Hippocampal formation (tissue), 2 donors: Measurements from ENCODE around the gene LPCAT1.
"Not testable (repeated sequence)": the region's sequence is repeated elsewhere in the genome, so short reads cannot be mapped to it uniquely, and the experiment has no call there.

ENCODE experiments used
- DNase-seq, 2 donors: peaks; one replicate each; lab custom pipeline; 2025; lab: John Stamatoyannopoulos, UW

The LPCAT1 gene

GRCh38 chr5:1466631-1467265 lies 57.0 kb downstream of the LPCAT1 start:
- DNase-seq, result no peak

GRCh38 chr5:1465966-1466471 lies 57.7 kb downstream of the LPCAT1 start:
- DNase-seq, result no peak

DNA sequence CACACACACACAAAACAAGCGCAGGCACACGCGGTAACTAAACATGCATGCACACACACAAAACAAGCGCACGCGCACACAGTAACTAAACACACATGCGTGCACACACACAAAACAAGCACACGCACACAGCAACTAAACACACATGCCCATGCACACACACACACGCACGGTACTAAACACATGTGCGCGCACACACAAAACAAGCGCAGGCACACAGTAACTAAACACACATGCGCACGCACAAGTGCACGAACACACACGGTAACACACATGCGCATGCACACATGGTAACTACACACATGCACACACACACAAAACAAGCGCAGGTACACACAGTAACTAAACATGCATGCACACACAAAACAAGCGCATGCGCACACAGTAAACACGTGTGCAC lies 58.6 kb downstream of the LPCAT1 start:
- DNase-seq, result no peak

GRCh38 chr5:1464511-1464910 lies 59.2 kb downstream of the LPCAT1 start:
- no peak for DNase-seq

GRCh38 chr5:1464096-1464446 lies 59.7 kb downstream of the LPCAT1 start:
- no peak for DNase-seq

DNA sequence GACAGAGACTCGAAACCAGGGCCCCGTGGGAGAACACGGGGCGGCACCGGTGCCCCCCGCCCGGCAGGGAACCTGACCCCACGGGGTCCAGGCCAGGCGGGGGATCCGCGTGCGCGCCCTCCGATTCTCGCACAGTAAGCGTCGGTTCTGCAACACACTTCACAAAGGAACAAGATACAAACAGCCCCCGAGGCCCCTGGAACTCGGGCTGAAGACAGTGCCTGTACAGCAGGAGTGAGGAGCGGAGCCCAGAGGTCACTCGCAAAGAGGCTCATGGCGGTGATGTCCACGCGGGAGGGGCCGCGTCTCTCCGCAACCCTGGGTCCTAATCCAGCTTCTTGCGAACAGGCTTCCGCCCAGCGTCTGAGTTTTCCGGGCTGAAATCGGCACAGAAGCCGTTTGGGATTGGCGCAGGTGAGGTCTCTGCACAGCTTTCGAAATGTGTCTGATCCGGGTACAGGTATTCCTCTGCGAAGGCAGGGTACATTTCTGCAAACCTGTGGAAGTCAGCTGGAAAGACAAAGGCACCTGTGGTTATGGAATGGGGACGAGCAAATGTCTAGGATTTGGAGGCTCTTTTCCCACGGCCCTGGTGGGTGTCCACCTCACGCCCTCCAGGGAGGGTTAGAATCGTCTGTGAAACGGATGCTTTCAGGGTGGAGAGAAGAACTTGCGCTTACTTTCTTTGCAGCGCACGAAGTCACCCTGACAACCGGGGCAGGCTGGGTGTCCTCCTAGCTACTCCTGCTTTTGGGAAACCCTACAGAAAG lies 60.2 kb downstream of the LPCAT1 start:
- DNase-seq, result no peak

GRCh38 chr5:1462358-1462757 lies 61.4 kb downstream of the LPCAT1 start:
- no peak for DNase-seq

DNA sequence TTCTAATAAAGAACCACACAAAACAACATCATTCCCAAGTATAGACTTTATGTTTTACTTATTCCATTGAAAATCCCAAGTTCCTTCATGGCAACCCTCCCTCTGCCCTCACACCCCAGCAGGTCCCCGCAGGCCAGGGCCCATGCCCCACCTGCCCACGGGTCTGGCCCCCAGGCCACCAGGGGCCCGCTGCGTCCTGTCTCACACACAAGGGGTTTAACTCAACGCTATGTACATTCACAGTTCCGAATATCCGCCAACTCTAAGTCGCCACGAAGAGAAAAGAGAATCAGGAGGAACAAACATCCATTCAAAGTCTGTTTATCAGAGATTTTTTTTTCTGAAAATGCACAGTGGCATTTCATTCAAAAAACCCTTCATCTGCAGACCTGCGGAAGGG lies 62.4 kb downstream of the LPCAT1 start:
- no peak for DNase-seq

DNA sequence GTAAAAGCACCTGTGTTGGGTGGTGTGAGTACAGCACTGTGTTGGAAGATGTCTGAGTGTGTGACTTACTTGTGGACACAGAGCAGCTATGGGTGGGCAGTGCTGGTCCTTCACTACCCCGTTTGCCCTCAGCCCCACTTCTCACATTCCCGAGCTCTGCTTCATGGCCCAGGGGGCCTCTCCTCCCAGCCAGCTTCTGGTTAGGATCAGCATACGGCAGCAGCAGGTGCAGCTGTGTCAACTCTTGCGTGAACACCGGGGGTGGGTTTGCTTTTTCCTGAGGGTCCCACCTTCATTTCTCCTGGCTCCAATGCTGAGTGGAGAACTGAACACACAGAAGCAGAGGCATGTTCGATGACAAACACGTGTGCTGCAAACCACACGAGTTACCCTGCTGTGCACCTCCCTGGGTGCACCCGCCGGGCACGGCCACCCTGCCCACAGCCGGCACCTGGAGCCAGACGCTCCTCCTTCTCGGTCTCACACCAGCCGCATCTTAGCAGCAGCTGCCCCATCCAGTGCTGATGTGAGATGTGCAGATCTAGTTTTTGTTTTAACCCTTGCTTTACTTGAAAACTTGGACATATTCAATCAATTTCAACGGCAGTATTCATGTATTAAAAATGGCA lies 63.6 kb downstream of the LPCAT1 start:
- no peak for DNase-seq

DNA sequence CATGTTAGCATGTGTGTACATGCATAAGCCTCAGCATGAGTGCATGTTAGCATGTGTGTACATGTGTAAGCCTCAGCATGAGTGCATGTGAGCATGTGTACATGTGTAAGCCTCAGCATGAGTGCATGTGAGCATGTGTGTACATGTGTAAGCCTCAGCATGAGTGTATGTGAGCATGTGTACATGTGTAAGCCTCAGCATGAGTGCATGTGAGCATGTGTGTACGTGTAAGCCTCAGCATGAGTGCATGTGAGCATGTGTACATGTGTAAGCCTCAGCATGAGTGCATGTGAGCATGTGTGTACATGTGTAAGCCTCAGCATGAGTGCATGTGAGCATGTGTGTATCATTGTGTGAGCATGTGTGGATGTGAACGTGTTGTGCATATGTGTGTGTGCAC lies 64.3 kb downstream of the LPCAT1 start:
- not testable (repeated sequence) for DNase-seq

- DNase-seq, result not testable (repeated sequence)
Observed at GRCh38 chr5:1456110-1456881, 67.5 kb downstream of the LPCAT1 start.

DNA sequence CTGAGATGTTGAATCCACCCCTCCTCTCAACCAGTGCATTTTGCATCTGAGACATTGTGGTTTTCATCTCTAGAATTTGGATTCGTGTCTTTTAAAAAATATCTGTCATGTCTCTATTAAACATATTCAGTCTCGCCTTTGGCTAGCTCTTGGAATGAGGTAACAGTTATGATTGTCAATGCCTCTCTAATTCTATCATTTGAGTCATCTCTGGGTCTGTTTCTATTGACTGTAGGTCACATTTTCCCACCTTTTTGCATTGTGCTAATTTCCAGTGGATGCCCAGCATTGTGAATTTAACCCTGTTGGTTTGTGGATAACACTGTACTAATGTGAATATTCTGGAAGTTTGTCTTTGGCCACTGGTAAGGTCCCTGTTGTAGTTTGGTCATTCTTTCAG lies 70.1 kb downstream of the LPCAT1 start:
- no peak for DNase-seq

DNA sequence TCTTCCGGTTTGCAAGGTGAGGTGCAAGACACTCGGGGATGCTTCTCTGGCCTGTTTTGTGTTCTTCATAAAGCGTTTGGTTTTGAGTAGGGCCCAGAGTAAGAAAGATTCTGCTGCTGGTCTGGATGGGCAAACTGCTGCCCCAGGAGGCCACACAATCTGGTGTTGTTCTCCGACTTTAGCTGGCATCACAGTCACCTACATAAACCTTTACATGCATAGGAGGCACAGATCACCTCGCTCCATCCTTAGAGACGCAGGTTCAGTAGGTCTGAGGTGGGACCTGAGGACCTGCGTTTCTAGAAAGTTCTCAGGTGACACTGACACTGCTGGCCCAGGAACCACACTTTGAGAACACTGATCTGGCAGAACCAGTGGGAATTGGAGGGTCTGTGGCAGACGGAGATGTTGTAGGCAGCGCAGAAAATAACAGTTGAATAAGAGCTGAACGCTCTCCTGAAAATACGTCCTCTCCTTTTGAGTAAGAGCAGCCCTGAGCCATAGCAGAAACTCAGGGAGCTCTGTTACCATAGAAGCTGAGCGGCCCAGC lies 74.6 kb downstream of the LPCAT1 start:
- DNase-seq, result no peak

GRCh38 chr5:1448511-1449011 lies 75.2 kb downstream of the LPCAT1 start:
- no peak for DNase-seq

- DNase-seq, result no peak
Observed at GRCh38 chr5:1447671-1448361, 75.9 kb downstream of the LPCAT1 start.

DNA sequence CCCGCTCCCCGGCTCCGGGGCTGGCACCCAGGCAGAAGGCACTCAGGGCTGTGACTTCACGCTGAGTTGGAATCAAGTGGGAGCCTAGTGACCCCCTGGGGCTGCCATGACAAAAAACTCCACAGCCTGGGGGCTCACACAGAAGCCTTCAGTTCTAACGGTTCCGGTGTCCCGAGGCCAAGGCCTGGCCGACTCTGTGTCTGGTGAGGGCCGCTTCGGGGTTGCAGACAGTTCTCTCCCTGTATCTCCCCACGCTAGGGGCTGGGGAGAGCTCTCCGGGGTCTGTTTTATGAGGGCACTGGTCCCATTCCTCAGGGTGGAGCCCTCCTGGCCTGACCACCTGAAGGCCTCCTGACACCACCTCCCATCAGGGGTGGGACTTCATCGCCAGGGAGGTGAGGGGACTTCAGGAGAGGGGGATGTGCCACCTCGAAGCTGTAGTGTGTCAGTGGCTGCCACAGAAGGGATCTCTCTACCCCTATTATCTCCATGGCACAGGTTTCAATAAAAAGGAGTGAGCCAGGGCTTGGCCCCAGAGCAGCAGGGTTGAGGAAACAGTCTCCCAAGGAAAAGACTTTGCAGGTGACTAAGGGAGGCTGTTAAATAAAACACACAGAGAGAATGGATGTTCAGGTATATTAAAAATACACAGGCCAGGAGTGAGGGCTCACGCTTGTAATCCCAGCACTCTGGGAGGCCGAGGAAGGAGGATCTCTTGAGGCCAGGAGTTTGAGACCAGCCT lies 77.0 kb downstream of the LPCAT1 start:
- DNase-seq, result no peak

- DNase-seq, result no peak
Observed at GRCh38 chr5:1445689-1446601, 77.8 kb downstream of the LPCAT1 start.

DNA sequence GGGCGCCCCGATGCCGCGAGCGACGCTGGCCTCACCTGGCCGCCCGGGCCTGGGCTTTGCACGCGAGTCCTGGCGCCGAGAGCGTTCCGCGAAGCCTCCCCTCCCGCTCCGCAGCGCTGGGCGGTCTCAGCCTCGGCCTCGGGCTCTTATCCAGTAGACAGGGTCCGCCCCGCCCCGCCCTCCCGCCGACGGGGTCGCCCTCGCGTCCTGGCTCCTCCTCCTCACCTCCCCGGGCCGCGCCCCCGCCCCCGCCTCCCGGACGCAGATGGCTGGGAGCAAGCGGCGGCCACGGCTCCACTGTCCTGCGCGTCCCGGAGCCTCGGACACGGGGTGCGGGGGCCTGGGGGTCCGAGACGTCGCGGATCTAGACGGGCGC lies 78.5 kb downstream of the LPCAT1 start, which contains the start of gene SLC6A3:
TSS of gene SLC6A3 (minus strand) at position 128 of the 376 bp plus-strand sequence. CDS start 2,243 bp downstream, outside the sequence.
- DNase-seq, result no peak
